Activated naive CD8-positive, alpha-beta T cell treated with anti-CD3 and anti-CD28 coated beads for 36 hours (primary cell): ENCODE data around the gene SLC9A1. TPM values are rescaled to one million over a fixed set of nuclear protein-coding genes. Genes with fewer than 3 reads are reported as not detected.

Experiments
- DNase-seq: peaks from one replicate; pipeline ENCODE4 v3.0.0; 2021
- H3K27ac Mint-ChIP-seq: one replicate; pipeline ENCODE4 v1.8.0; 2022; ENCODE audit warnings: mild to moderate bottlenecking, moderate library complexity, mixed read lengths
- H3K27me3 Mint-ChIP-seq: one replicate; pipeline ENCODE4 v1.8.0; 2022; ENCODE audit warnings: mild to moderate bottlenecking, mixed read lengths
- H3K36me3 Mint-ChIP-seq: one replicate; pipeline ENCODE4 v1.8.0; 2021; ENCODE audit warnings: mild to moderate bottlenecking, mixed read lengths
- H3K4me1 Mint-ChIP-seq: one replicate; pipeline ENCODE4 v1.8.0; 2021; ENCODE audit warnings: mixed read lengths
- H3K4me3 Mint-ChIP-seq: one replicate; pipeline ENCODE4 v1.8.0; 2022; ENCODE audit warnings: mild to moderate bottlenecking, moderate library complexity, mixed read lengths
- H3K9me3 Mint-ChIP-seq: one replicate; pipeline ENCODE4 v1.8.0; 2022; ENCODE audit warnings: mixed read lengths
- total RNA-seq, 2 experiments: library from RNA; stranded (reverse); gene quantifications; one replicate each; pipeline ENCODE4 v1.2.3, GENCODE V29; 2021

Gene SLC9A1
- total RNA-seq, 2 experiments from 2014 or later, result 19.8 to 22.4 TPM

DNA sequence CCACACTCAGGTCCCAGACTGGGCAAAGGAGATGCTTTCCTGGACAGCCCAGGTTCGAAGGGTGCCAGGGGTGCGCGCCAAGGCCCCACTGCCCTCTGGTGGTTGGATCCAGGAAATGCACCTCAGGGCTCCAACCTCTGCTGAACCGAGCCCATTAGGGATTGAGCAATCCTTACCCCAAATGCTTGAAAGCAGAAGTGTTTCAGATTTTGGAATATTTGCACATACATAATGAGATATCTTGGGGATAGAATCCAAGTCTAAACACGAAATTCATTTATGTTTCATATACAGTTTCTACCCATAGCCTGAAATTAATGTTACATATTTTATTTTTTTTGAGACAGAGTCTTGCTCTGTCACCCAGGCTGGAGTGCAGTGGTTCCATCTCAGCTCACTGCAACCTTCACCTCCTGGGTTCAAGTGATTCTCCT, 57.4 kb downstream of the SLC9A1 start:
- H3K4me3 Mint-ChIP-seq, result no peak overlapping the region
- no peaks in the 10 kb centered on the region for H3K9me3 Mint-ChIP-seq
- H3K36me3 Mint-ChIP-seq, result peaks cover 1% of the 10 kb centered on the region
- H3K27ac Mint-ChIP-seq, result no peak overlapping the region
- H3K27me3 Mint-ChIP-seq, result no peaks in the 10 kb centered on the region
- peaks cover 8% of the 10 kb centered on the region for H3K4me1 Mint-ChIP-seq
- peak; percentile 74 for DNase-seq

DNA sequence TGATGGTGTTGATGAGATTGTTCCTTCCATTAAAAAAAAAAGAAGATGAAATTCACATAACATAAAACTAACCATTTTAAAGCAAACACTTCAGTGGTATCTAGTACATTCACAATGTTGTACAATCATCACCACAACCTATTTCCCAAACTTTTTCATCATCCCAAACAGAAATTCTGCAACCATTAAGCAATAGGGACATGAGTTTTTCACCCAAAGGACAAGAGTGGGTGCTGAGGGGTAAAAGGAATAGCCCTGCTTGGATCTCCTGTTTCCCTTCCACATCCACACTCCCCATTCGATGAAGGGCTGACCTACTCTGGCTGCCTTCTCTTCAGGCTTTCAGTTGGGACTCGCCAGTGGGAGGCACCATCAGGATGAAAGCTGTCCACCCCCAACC, 59.3 kb downstream of the SLC9A1 start:
- Mint-ChIP-seq H3K27me3 (no peaks in the 10 kb centered on the region), H3K4me3 (no peak overlapping the region), H3K4me1 (peaks cover 8% of the 10 kb centered on the region), H3K36me3 (peaks cover 1% of the 10 kb centered on the region), H3K27ac (no peak overlapping the region), H3K9me3 (no peaks in the 10 kb centered on the region)
- no peak for DNase-seq

GRCh38 chr1:27092888-27093287, 62.0 kb downstream of the SLC9A1 start:
- DNase-seq, result no peak
- Mint-ChIP-seq H3K36me3 (no peaks in the 10 kb centered on the region), H3K27ac (no peak overlapping the region), H3K4me1 (no peaks in the 10 kb centered on the region), H3K9me3 (no peaks in the 10 kb centered on the region), H3K27me3 (no peaks in the 10 kb centered on the region), H3K4me3 (no peak overlapping the region)

DNA sequence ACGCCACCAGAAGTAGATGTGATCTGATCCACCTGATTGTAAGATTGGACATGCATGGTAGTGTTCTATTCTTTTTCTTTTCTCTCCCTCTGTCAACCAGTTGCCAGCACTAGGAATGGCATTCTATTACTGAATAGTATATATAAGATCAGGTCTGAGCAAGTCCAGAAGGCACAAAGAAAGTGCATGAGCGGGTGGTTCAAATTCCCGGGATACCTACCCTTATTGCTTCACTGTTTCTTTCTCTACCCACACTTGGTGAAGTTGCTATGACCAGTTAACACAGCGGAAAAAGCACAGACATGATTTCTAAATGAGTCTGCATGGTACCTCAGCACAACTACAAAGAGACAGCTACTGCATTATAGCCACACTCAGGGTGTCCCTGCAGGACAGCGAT, 64.0 kb downstream of the SLC9A1 start:
- no peak for DNase-seq
- no peaks in the 10 kb centered on the region for H3K36me3 Mint-ChIP-seq
- H3K4me1 Mint-ChIP-seq, result no peaks in the 10 kb centered on the region

DNA sequence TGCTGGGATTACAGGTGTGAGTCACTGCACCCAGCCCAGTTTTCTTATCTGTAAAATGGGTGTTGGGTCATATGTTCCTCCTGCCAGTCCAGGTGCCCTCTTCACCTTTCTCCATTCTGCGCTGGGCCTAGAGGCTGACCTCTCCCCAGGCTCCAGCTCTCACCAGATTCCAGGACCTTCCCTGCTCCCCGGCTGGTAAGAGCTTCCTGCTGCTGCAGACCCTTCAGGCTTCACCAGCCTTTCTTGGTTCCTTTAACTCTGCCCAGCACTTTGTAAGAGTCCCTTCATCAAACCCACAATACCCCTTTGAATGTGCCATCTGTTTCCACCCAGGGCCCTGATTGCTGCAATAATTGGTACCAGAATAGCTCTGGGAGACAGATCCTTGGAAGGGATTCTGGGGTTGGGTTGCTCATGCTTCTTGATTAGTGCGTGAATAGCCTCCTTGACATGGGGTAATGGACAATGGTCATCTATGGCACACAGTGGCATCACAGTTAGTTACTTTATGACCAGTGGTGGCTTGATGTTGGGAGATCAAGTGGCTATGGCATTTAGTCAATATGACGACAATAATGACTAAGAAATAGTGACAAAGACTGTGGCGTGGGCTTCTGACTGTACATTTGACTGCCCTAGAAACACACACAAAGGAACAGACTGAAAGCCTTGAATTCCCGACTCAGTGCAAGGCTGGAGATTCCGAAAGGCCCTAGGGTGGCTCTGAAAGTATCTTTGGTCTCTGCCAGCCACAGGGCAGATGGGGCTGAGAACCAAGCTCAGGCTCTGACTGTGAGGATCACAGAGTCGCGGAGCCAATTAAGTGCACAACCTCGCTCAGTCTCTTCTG, 67.3 kb downstream of the SLC9A1 start:
- H3K36me3 Mint-ChIP-seq, result no peaks in the 10 kb centered on the region
- peaks cover 7% of the 10 kb centered on the region for H3K27me3 Mint-ChIP-seq
- H3K27ac Mint-ChIP-seq, result no peak overlapping the region
- no peak for DNase-seq
- H3K4me1 Mint-ChIP-seq, result no peaks in the 10 kb centered on the region
- no peak overlapping the region for H3K4me3 Mint-ChIP-seq
- H3K9me3 Mint-ChIP-seq, result peaks cover 7% of the 10 kb centered on the region

More for the DNA sequence above, 64.0 kb downstream of the SLC9A1 start:
- Mint-ChIP-seq H3K27me3 (peaks cover 7% of the 10 kb centered on the region), H3K27ac (no peak overlapping the region), H3K9me3 (peaks cover 4% of the 10 kb centered on the region), H3K4me3 (no peak overlapping the region)

- Mint-ChIP-seq H3K27me3 (peaks cover 7% of the 10 kb centered on the region), H3K9me3 (peaks cover 7% of the 10 kb centered on the region), H3K27ac (peak overlapping the region; percentile 4), H3K4me3 (peak overlapping the region; percentile 19), H3K36me3 (no peaks in the 10 kb centered on the region), H3K4me1 (no peaks in the 10 kb centered on the region)
- no peak for DNase-seq
Observed at GRCh38 chr1:27086628-27087027, 68.3 kb downstream of the SLC9A1 start.

- H3K4me3 Mint-ChIP-seq, result no peak overlapping the region
- peaks cover 7% of the 10 kb centered on the region for H3K9me3 Mint-ChIP-seq
- no peak for DNase-seq
- no peaks in the 10 kb centered on the region for H3K36me3 Mint-ChIP-seq
- peaks cover 7% of the 10 kb centered on the region for H3K27me3 Mint-ChIP-seq
- no peak overlapping the region for H3K27ac Mint-ChIP-seq
- no peaks in the 10 kb centered on the region for H3K4me1 Mint-ChIP-seq
Observed at GRCh38 chr1:27086026-27086425, 68.9 kb downstream of the SLC9A1 start.

DNA sequence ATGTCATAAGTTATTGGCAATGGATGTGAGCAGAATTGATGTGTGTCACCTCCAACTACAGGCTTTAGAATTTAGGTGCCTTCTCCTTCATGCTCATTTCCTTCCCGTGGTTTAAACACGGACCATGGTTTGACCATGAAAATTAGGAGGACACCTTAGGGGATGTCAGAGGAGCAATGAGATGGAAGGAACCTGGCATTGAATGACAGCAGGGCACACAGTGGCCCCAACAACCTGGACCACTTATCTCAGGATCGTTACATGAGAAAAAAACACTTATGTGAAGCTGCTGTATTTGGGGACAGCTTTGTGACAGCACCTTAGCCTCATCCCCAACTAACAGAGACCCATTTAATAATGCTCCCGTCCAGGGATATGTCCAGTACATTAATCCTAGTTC, 70.8 kb downstream of the SLC9A1 start:
- Mint-ChIP-seq H3K36me3 (no peaks in the 10 kb centered on the region), H3K27ac (no peak overlapping the region), H3K9me3 (peaks cover 7% of the 10 kb centered on the region), H3K4me3 (no peak overlapping the region), H3K27me3 (peaks cover 7% of the 10 kb centered on the region), H3K4me1 (no peaks in the 10 kb centered on the region)
- DNase-seq, result no peak

GRCh38 chr1:27077968-27078367, 77.0 kb downstream of the SLC9A1 start:
- DNase-seq, result no peak
- Mint-ChIP-seq H3K36me3 (no peaks in the 10 kb centered on the region), H3K4me1 (peaks cover 3% of the 10 kb centered on the region), H3K27ac (no peak overlapping the region), H3K9me3 (no peaks in the 10 kb centered on the region), H3K4me3 (no peak overlapping the region), H3K27me3 (no peaks in the 10 kb centered on the region)

DNA sequence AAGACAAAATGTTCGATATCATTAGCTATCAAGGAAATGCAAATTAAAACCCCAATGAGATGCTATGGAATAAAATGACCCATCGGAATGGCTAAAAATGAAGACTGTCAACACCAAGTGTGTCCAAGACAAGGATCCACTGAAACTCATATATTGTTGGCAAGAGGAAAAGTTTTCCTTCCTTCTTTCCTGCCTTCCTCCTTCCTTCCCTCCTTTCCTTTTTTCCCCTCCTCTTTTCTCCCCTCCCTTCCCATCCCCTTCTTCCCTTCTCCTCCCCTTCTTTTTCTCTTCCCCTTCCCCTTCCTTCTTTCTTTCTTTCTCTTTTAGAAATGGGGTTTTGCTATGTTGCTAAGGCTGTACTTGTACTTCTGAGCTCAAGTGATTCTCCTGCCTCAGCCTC, 78.1 kb downstream of the SLC9A1 start:
- H3K4me3 Mint-ChIP-seq, result no peak overlapping the region

DNA sequence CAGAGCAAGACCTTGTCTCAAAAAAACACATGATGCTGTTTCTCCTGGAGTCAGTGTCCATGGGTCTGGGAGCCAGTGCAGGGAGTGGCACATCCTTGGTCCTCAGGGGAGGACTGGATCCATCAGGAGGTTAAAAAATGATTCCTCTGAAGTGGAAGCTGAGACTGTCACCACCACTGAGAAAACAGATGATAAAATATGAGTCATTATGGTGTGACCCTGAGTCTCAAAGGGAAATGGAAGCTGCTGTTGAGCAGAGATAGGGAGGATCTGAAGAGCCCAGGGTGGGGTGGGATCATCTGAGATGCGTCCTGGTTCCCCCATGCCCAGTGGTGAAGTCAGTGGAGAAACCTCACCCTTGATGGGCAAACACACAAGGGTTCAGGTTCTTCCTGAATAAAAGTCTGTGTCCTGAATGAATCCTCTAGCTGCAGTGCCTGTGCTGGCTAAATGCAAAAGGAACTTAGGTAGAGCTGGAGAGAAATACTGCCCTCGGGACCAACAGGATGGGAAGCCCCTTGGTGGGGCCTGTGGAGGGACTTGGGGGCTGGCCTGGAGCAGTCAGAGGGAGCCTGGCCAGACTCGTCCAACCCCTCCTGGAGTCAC, 80.6 kb downstream of the SLC9A1 start:
- H3K27ac Mint-ChIP-seq, result no peak overlapping the region
- no peak overlapping the region for H3K4me3 Mint-ChIP-seq
- DNase-seq, result no peak
- no peaks in the 10 kb centered on the region for H3K36me3 Mint-ChIP-seq
- H3K4me1 Mint-ChIP-seq, result peaks cover 3% of the 10 kb centered on the region
- no peaks in the 10 kb centered on the region for H3K9me3 Mint-ChIP-seq
- H3K27me3 Mint-ChIP-seq, result no peaks in the 10 kb centered on the region

More for the DNA sequence above, 78.1 kb downstream of the SLC9A1 start:
- Mint-ChIP-seq H3K27ac (no peak overlapping the region), H3K36me3 (no peaks in the 10 kb centered on the region), H3K9me3 (no peaks in the 10 kb centered on the region), H3K4me1 (peaks cover 3% of the 10 kb centered on the region), H3K27me3 (no peaks in the 10 kb centered on the region)
- no peak for DNase-seq

DNA sequence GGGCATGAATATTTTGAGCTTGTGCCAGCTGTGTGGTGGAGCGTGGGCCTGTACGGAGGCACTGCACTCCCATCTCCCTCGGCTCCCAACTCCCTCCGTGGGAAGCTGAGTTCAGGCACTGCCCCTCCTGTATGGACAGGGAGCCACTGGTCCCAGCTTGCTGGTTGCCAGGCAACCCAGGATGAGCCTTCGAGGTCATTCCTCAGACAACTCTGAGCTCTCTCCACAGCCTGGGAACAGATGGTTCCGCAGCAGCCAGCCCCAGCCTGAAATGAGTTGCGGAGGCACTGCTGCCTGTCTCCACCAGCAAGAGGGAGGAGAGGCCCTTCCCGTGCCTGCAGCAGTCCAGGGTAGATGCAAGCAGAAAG, 83.9 kb downstream of the SLC9A1 start:
- H3K4me3 Mint-ChIP-seq, result no peak overlapping the region
- H3K36me3 Mint-ChIP-seq, result no peaks in the 10 kb centered on the region
- no peak overlapping the region for H3K27ac Mint-ChIP-seq
- H3K27me3 Mint-ChIP-seq, result no peaks in the 10 kb centered on the region
- no peaks in the 10 kb centered on the region for H3K9me3 Mint-ChIP-seq
- no peak for DNase-seq
- H3K4me1 Mint-ChIP-seq, result peaks cover 3% of the 10 kb centered on the region

- DNase-seq, result no peak
- Mint-ChIP-seq H3K27me3 (no peaks in the 10 kb centered on the region), H3K9me3 (no peaks in the 10 kb centered on the region), H3K27ac (no peak overlapping the region), H3K36me3 (no peaks in the 10 kb centered on the region), H3K4me3 (no peak overlapping the region), H3K4me1 (peaks cover 3% of the 10 kb centered on the region)
Observed at GRCh38 chr1:27070390-27071048, 84.4 kb downstream of the SLC9A1 start.

- H3K36me3 Mint-ChIP-seq, result no peaks in the 10 kb centered on the region
- H3K27me3 Mint-ChIP-seq, result no peaks in the 10 kb centered on the region
Observed at GRCh38 chr1:27068922-27069321, 86.0 kb downstream of the SLC9A1 start.

GRCh38 chr1:27065999-27066630, 88.8 kb downstream of the SLC9A1 start:
- no peaks in the 10 kb centered on the region for H3K4me1 Mint-ChIP-seq
- no peaks in the 10 kb centered on the region for H3K27me3 Mint-ChIP-seq
- no peaks in the 10 kb centered on the region for H3K9me3 Mint-ChIP-seq
- H3K4me3 Mint-ChIP-seq, result no peak overlapping the region
- DNase-seq, result no peak
- no peaks in the 10 kb centered on the region for H3K36me3 Mint-ChIP-seq
- no peak overlapping the region for H3K27ac Mint-ChIP-seq

More at GRCh38 chr1:27068922-27069321, 86.0 kb downstream of the SLC9A1 start:
- Mint-ChIP-seq H3K27ac (no peak overlapping the region), H3K9me3 (no peaks in the 10 kb centered on the region), H3K4me3 (no peak overlapping the region), H3K4me1 (no peaks in the 10 kb centered on the region)
- no peak for DNase-seq
